DMS153 treated with DMSO at 0.1 percent for 48 hours (cell line): Measurements from ENCODE around the gene TSPY8.
"Not testable (repeated sequence)": the region's sequence is repeated elsewhere in the genome, so short reads cannot be mapped to it uniquely, and the experiment has no call there.

Experiments
- DNase-seq: peaks from one replicate; lab custom pipeline; 2025; ENCODE audit not compliant: unreplicated experiment; lab: John Stamatoyannopoulos, UW

TSPY8 gene, protein sequence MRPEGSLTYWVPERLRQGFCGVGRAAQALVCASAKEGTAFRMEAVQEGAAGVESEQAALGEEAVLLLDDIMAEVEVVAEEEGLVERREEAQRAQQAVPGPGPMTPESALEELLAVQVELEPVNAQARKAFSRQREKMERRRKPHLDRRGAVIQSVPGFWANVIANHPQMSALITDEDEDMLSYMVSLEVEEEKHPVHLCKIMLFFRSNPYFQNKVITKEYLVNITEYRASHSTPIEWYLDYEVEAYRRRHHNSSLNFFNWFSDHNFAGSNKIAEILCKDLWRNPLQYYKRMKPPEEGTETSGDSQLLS

GRCh38 chrY:9357497-9357896 lies at the start of gene TSPY8:
Gene TSPY8 (plus strand): TSS chrY:9357797. CDS start chrY:9357843, 46 bp downstream.
- DNase-seq: not testable (repeated sequence)

DNA sequence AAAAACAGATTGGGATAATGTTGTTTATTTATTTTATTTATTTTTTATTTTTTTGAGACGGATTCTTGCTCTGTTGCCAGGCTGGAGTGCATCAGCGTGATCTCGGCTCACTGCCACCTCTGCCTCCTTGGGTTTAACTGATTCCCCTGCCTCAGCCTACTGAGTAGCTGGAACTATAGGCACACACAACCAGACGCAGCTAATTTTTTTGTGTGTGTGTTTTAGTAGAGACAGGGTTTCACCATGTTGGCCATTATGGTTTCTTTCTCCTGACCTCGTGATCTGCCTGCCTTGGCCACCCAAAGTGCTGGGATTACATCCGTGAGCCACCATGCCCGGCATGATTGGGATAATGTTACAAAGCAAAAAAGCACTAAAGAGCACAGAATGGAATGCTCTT lies 36.6 kb upstream of the TSPY8 start:
- DNase-seq: no peak

DNA sequence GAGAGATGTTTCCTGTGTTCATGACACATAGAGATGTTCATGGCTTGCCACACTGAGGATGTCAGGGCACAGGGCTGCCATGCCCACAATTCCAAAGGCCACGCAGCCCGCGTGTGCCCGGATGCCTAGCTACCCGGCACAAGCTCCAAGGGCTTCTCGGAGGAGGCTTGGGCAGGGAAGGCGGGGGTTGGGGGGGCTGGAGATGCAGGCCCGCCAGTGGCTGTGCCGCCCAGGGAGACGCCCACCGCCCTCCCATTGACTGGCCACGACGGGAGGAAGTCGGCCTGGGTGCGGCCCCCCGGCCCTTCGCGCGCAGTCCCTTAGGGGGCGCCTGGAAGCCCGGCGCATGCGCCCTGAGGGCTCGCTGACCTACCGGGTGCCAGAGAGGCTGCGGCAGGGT lies 20.4 kb upstream of the TSPY8 start, which contains the start of gene TSPY4:
Gene TSPY4 (plus strand): TSS at position 301 of the 400 bp plus-strand sequence. CDS start 46 bp downstream, at position 347.
- DNase-seq: not testable (repeated sequence)

DNA sequence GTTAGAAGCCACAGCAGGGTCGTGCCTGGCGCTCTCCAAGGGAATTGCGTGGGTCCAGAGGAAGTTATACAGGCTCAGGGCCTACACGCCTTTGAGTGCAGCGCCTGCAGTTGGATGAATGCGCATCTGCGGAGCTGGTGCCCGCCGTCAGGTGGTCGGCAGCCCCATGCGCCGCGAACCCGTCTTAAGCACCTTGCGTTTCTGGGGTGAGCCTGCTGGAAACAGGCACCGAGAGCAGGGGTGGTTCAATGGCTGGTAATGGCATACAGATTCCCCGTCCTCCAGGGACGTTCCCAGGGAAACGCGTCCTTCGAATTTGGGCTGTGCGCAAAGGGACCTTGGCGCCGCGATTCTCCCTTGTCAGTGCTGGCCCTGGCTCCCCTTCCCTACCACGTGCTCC lies 38.9 kb downstream of the TSPY8 start:
- DNase-seq: not testable (repeated sequence)

DNA sequence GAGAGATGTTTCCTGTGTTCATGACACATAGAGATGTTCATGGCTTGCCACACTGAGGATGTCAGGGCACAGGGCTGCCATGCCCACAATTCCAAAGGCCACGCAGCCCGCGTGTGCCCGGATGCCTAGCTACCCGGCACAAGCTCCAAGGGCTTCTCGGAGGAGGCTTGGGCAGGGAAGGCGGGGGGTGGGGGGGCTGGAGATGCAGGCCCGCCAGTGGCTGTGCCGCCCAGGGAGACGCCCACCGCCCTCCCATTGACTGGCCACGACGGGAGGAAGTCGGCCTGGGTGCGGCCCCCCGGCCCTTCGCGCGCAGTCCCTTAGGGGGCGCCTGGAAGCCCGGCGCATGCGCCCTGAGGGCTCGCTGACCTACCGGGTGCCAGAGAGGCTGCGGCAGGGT lies 40.5 kb downstream of the TSPY8 start, which contains the start of gene TSPY3:
Gene TSPY3 (plus strand): TSS at position 301 of the 400 bp plus-strand sequence. CDS start 46 bp downstream, at position 347.
- not testable (repeated sequence) for DNase-seq
